ENCODE results near the gene HORMAD2. TPM values are rescaled to one million over a fixed set of nuclear protein-coding genes. Genes with fewer than 3 reads are reported as not detected.

The HORMAD2 gene
- total RNA-seq, 1 donor from 2014 or later = not detected

GRCh38 chr22:30048681-30049080 is 31.6 kb upstream of the HORMAD2 start:
- no peaks in the 10 kb centered on the region for H3K36me3 Mint-ChIP-seq (ENCODE audit: low read depth, unreplicated experiment)
- no peak overlapping the region for H2AFZ ChIP-seq (ENCODE audit: low read depth, low read length)
- H3K27ac ChIP-seq (ENCODE audit: low read depth, low read length) = no peak overlapping the region
- H3K27ac Mint-ChIP-seq (ENCODE audit: unreplicated experiment) = no peak overlapping the region
- no peak for DNase-seq (ENCODE audit: low read depth)
- TF ChIP-seq CTCF (IDR thresholded peaks at IDR 0.05; ENCODE audit: insufficient read depth, low read depth, low read length) (no peak), EZH2 (IDR thresholded peaks at IDR 0.05; ENCODE audit: insufficient read depth, low read length) (no peak)
- H3K36me3 ChIP-seq (ENCODE audit: insufficient read depth, low read length) = no peaks in the 10 kb centered on the region
- H3K27me3 ChIP-seq (ENCODE audit: insufficient read depth, low read length) = no peaks in the 10 kb centered on the region
- H3K4me3 ChIP-seq (ENCODE audit: insufficient read depth, low read depth, low read length) = no peak overlapping the region
- H3K9me3 Mint-ChIP-seq (ENCODE audit: unreplicated experiment) = no peaks in the 10 kb centered on the region
- H3K27me3 Mint-ChIP-seq (ENCODE audit: low read depth, unreplicated experiment) = no peaks in the 10 kb centered on the region
- H3K9me3 ChIP-seq (ENCODE audit: insufficient read depth, low read depth, low read length) = no peaks in the 10 kb centered on the region
- H4K20me1 ChIP-seq (ENCODE audit: insufficient read depth, low read length) = no peaks in the 10 kb centered on the region
- H3K4me1 ChIP-seq (ENCODE audit: insufficient read depth, low read length) = peaks cover 11% of the 10 kb centered on the region
- no peak overlapping the region for H3K4me2 ChIP-seq (ENCODE audit: low read length)
- H3K4me3 Mint-ChIP-seq (ENCODE audit: unreplicated experiment) = no peak overlapping the region
- no peak overlapping the region for H3K9ac ChIP-seq (ENCODE audit: low read length)
- peaks cover 14% of the 10 kb centered on the region for H3K4me1 Mint-ChIP-seq (ENCODE audit: low read depth, unreplicated experiment)
- no peaks in the 10 kb centered on the region for H3K79me2 ChIP-seq (ENCODE audit: insufficient read depth, low read length)
- no peak for FAIRE-seq

GRCh38 chr22:30054067-30054763 is 26.0 kb upstream of the HORMAD2 start:
- peaks cover 9% of the 10 kb centered on the region for H3K9me3 Mint-ChIP-seq (ENCODE audit: unreplicated experiment)
- H3K9ac ChIP-seq (ENCODE audit: low read length) = no peak overlapping the region
- no peaks in the 10 kb centered on the region for H3K4me1 ChIP-seq (ENCODE audit: insufficient read depth, low read length)
- DNase-seq (ENCODE audit: low read depth) = no peak
- H3K4me3 Mint-ChIP-seq (ENCODE audit: unreplicated experiment) = no peak overlapping the region
- no peaks in the 10 kb centered on the region for H4K20me1 ChIP-seq (ENCODE audit: insufficient read depth, low read length)
- H3K36me3 Mint-ChIP-seq (ENCODE audit: low read depth, unreplicated experiment) = no peaks in the 10 kb centered on the region
- H3K4me2 ChIP-seq (ENCODE audit: low read length) = no peak overlapping the region
- no peaks in the 10 kb centered on the region for H3K79me2 ChIP-seq (ENCODE audit: insufficient read depth, low read length)
- FAIRE-seq = no peak
- H3K27ac Mint-ChIP-seq (ENCODE audit: unreplicated experiment) = no peak overlapping the region
- no peaks in the 10 kb centered on the region for H3K9me3 ChIP-seq (ENCODE audit: insufficient read depth, low read depth, low read length)
- no peaks in the 10 kb centered on the region for H3K36me3 ChIP-seq (ENCODE audit: insufficient read depth, low read length)
- no peak overlapping the region for H3K4me3 ChIP-seq (ENCODE audit: insufficient read depth, low read depth, low read length)
- no peaks in the 10 kb centered on the region for H3K27me3 ChIP-seq (ENCODE audit: insufficient read depth, low read length)
- no peak overlapping the region for H2AFZ ChIP-seq (ENCODE audit: low read depth, low read length)
- H3K27ac ChIP-seq (ENCODE audit: low read depth, low read length) = no peak overlapping the region
- no peak for TF ChIP-seq EZH2 (IDR thresholded peaks at IDR 0.05; ENCODE audit: insufficient read depth, low read length)
- TF ChIP-seq CTCF (IDR thresholded peaks at IDR 0.05; ENCODE audit: insufficient read depth, low read depth, low read length) = no peak
- no peaks in the 10 kb centered on the region for H3K4me1 Mint-ChIP-seq (ENCODE audit: low read depth, unreplicated experiment)
- no peaks in the 10 kb centered on the region for H3K27me3 Mint-ChIP-seq (ENCODE audit: low read depth, unreplicated experiment)

GRCh38 chr22:30054764-30055069 is 25.5 kb upstream of the HORMAD2 start:
- no peak for TF ChIP-seq EZH2 (IDR thresholded peaks at IDR 0.05; ENCODE audit: insufficient read depth, low read length)
- no peak for TF ChIP-seq CTCF (IDR thresholded peaks at IDR 0.05; ENCODE audit: insufficient read depth, low read depth, low read length)
- no peaks in the 10 kb centered on the region for H3K27me3 Mint-ChIP-seq (ENCODE audit: low read depth, unreplicated experiment)
- Histone ChIP-seq H3K4me2 (ENCODE audit: low read length) (no peak overlapping the region), H4K20me1 (ENCODE audit: insufficient read depth, low read length) (no peaks in the 10 kb centered on the region), H3K4me1 (ENCODE audit: insufficient read depth, low read length) (no peaks in the 10 kb centered on the region), H3K9me3 (ENCODE audit: insufficient read depth, low read depth, low read length) (no peaks in the 10 kb centered on the region), H3K79me2 (ENCODE audit: insufficient read depth, low read length) (no peaks in the 10 kb centered on the region), H3K4me3 (ENCODE audit: insufficient read depth, low read depth, low read length) (no peak overlapping the region), H3K9ac (ENCODE audit: low read length) (no peak overlapping the region), H2AFZ (ENCODE audit: low read depth, low read length) (no peak overlapping the region), H3K36me3 (ENCODE audit: insufficient read depth, low read length) (no peaks in the 10 kb centered on the region), H3K27me3 (ENCODE audit: insufficient read depth, low read length) (no peaks in the 10 kb centered on the region), H3K27ac (ENCODE audit: low read depth, low read length) (no peak overlapping the region)
- DNase-seq (ENCODE audit: low read depth) (no peak), FAIRE-seq (no peak)
- H3K27ac Mint-ChIP-seq (ENCODE audit: unreplicated experiment) = no peak overlapping the region
- H3K4me3 Mint-ChIP-seq (ENCODE audit: unreplicated experiment) = no peak overlapping the region
- no peaks in the 10 kb centered on the region for H3K36me3 Mint-ChIP-seq (ENCODE audit: low read depth, unreplicated experiment)
- H3K9me3 Mint-ChIP-seq (ENCODE audit: unreplicated experiment) = peaks cover 12% of the 10 kb centered on the region
- H3K4me1 Mint-ChIP-seq (ENCODE audit: low read depth, unreplicated experiment) = no peaks in the 10 kb centered on the region
